Measurements from ENCODE around the gene PCDHA5. TPM values are rescaled to one million over a fixed set of nuclear protein-coding genes. Genes with fewer than 3 reads are reported as not detected.
"Not testable (repeated sequence)": the region's sequence is repeated elsewhere in the genome, so short reads cannot be mapped to it uniquely, and the experiment has no call there.

PCDHA5 gene
- not detected for total RNA-seq
- long read RNA-seq = 0 reads

GRCh38 chr5:140821375-140822280 is at the start of gene PCDHA5:
PCDHA5 (plus strand) TSS chr5:140821613.
- intact Hi-C loops (cut with micrococcal nuclease) = no loop called here
- ATAC-seq = no peak
- DNase-seq = peak; percentile 28

GRCh38 chr5:140780512-140780911 is 40.9 kb upstream of the PCDHA5 start:
- ATAC-seq (no peak), DNase-seq (no peak)
- intact Hi-C loops (cut with micrococcal nuclease) = no loop called here

GRCh38 chr5:140785905-140786686 is 35.3 kb upstream of the PCDHA5 start, which contains the start of gene PCDHA1:
PCDHA1 (plus strand) TSS chr5:140786140.
- DNase-seq = no peak
- intact Hi-C loops (cut with micrococcal nuclease) = no loop called here
- ATAC-seq = no peak

- ATAC-seq; intact Hi-C loops (cut with micrococcal nuclease); DNase-seq: not testable (repeated sequence)
These were observed 34.0 kb upstream of the PCDHA5 start for GRCh38 chr5:140787422-140787821.

GRCh38 chr5:140787849-140788504 is 33.4 kb upstream of the PCDHA5 start:
- intact Hi-C loops (cut with micrococcal nuclease); ATAC-seq; DNase-seq: not testable (repeated sequence)

- ATAC-seq (no peak), DNase-seq (no peak)
- intact Hi-C loops (cut with micrococcal nuclease) = no loop called here
These were observed 30.3 kb upstream of the PCDHA5 start for GRCh38 chr5:140791089-140791488.

- DNase-seq (no peak), ATAC-seq (no peak)
- intact Hi-C loops (cut with micrococcal nuclease) = no loop called here
These were observed 26.7 kb upstream of the PCDHA5 start, which contains the start of gene PCDHA2 for GRCh38 chr5:140794595-140795258. PCDHA2 (plus strand) TSS chr5:140794852.

- ATAC-seq (no peak), DNase-seq (no peak)
- intact Hi-C loops (cut with micrococcal nuclease) = no loop called here
These were observed 26.2 kb upstream of the PCDHA5 start for GRCh38 chr5:140795259-140795641.

GRCh38 chr5:140796072-140796717 is 25.2 kb upstream of the PCDHA5 start:
- intact Hi-C loops (cut with micrococcal nuclease); ATAC-seq; DNase-seq: not testable (repeated sequence)

- no peak for DNase-seq
- no peak for ATAC-seq
- intact Hi-C loops (cut with micrococcal nuclease) = no loop called here
These were observed 24.7 kb upstream of the PCDHA5 start for GRCh38 chr5:140796718-140797095.

GRCh38 chr5:140800816-140801493 is 20.5 kb upstream of the PCDHA5 start, which contains the start of gene PCDHA3:
PCDHA3 (plus strand) TSS chr5:140801057.
- DNase-seq (no peak), ATAC-seq (no peak)
- intact Hi-C loops (cut with micrococcal nuclease) = no loop called here

GRCh38 chr5:140801494-140801841 is 19.9 kb upstream of the PCDHA5 start:
- DNase-seq (no peak), ATAC-seq (no peak)

GRCh38 chr5:140802381-140802780 is 19.0 kb upstream of the PCDHA5 start:
- ATAC-seq; intact Hi-C loops (cut with micrococcal nuclease); DNase-seq: not testable (repeated sequence)

More at GRCh38 chr5:140801494-140801841, 19.9 kb upstream of the PCDHA5 start:
- intact Hi-C loops (cut with micrococcal nuclease) = no loop called here

GRCh38 chr5:140802781-140803271 is 18.6 kb upstream of the PCDHA5 start:
- intact Hi-C loops (cut with micrococcal nuclease) = no loop called here
- DNase-seq = no peak
- no peak for ATAC-seq

- peak; percentile 42 for ATAC-seq
- intact Hi-C loops (cut with micrococcal nuclease) = no loop called here
- peak; percentile 37 for DNase-seq
These were observed 14.3 kb upstream of the PCDHA5 start, which contains the start of gene PCDHA4 for GRCh38 chr5:140806834-140807775. PCDHA4 (plus strand) TSS chr5:140807068.

GRCh38 chr5:140808241-140808888 is 13.0 kb upstream of the PCDHA5 start:
- intact Hi-C loops (cut with micrococcal nuclease); ATAC-seq: not testable (repeated sequence)

More at GRCh38 chr5:140808241-140808888, 13.0 kb upstream of the PCDHA5 start:
- not testable (repeated sequence) for DNase-seq
